B cell (primary cell): Measurements from ENCODE around the gene OR2D3. TPM values are rescaled to one million over a fixed set of nuclear protein-coding genes. Genes with fewer than 3 reads are reported as not detected.

Source experiments
- ATAC-seq: fragments of 200-7000 bp; cut with Tn5 transposase; one replicate; pipeline ENCODE4 v1.10.0; 2021; ENCODE audit warnings: low read depth, mild to moderate bottlenecking, moderate number of reproducible peaks, moderate library complexity
- CTCF ChIA-PET: fragments of 350-600 bp; sonication (Branson Sonifier 250); formaldehyde crosslinking; loops from one replicate; lab custom pipeline; 2021; ENCODE audit warnings: antibody characterized with exemption, inconsistent platforms; lab: Charles Lee
- POLR2A ChIA-PET: fragments of 350-600 bp; sonication (Branson Sonifier 250); formaldehyde crosslinking; loops from one replicate; lab custom pipeline; 2021; ENCODE audit warnings: antibody characterized with exemption; lab: Charles Lee
- DNase-seq: peaks from one replicate; pipeline ENCODE4 v3.0.0; 2013
- H2AFZ ChIP-seq: 2 replicates; pipeline ENCODE4 v1.6.1; 2012; ENCODE audit warnings: mild to moderate bottlenecking, low read depth, low read length; ENCODE audit not compliant: insufficient read depth, poor library complexity, severe bottlenecking
- H3K27ac ChIP-seq, 2 donors: 1 replicate in 1 of 2; 2 replicates in 1 of 2; pipeline ENCODE4 v1.5.1; 2012 to 2013; ENCODE audit warnings: low read length in 2 of 2, mild to moderate bottlenecking in 2 of 2, moderate library complexity in 1 of 2
- H3K27me3 ChIP-seq, 4 experiments: fragments of 200-600 bp in 1 of 4; sonication (generic) in 1 of 4; replicated peaks in 1 of 4; 1 replicate in 2 of 4; 2 replicates in 2 of 4; pipeline versions ENCODE4 v1.6.1 to v1.7.0; 2013 to 2016; ENCODE audit warnings: low read length in 3 of 4, mild to moderate bottlenecking in 2 of 4, mixed read lengths in 1 of 4, moderate library complexity in 1 of 4; ENCODE audit not compliant: insufficient read depth in 4 of 4, control insufficient read depth in 3 of 4; ENCODE audit errors: control extremely low read depth in 1 of 4
- H3K36me3 ChIP-seq, 2 experiments: replicated peaks in 1 of 2; 1 replicate in 1 of 2; 2 replicates in 1 of 2; pipeline versions ENCODE4 v1.6.1 to v1.7.1; 2013; ENCODE audit warnings: low read length in 1 of 2; ENCODE audit not compliant: insufficient read depth in 2 of 2, control insufficient read depth in 1 of 2; ENCODE audit errors: control extremely low read depth in 1 of 2, extremely low read depth in 1 of 2
- H3K4me1 ChIP-seq, 2 donors: fragments of 200-600 bp in 1 of 2; sonication (generic) in 1 of 2; 1 replicate in 1 of 2; 2 replicates in 1 of 2; pipeline versions ENCODE4 v1.5.1 to v1.6.1; 2013 to 2017; ENCODE audit warnings: low read length in 2 of 2; ENCODE audit not compliant: control insufficient read depth in 2 of 2, insufficient read depth in 2 of 2
- H3K4me2 ChIP-seq: replicated peaks from 2 replicates; pipeline ENCODE3; 2012; ENCODE audit warnings: mild to moderate bottlenecking, low read depth, low read length; ENCODE audit not compliant: poor library complexity, severe bottlenecking
- H3K4me3 ChIP-seq, 5 experiments: fragments of 200-600 bp in 1 of 5; sonication (generic) in 1 of 5; 1 replicate in 3 of 5; 2 replicates in 2 of 5; pipeline versions ENCODE4 v1.5.1 to v1.7.0; 2011 to 2016; ENCODE audit warnings: low read length in 4 of 5, mild to moderate bottlenecking in 4 of 5, low read depth in 2 of 5, control low read depth in 1 of 5, moderate library complexity in 1 of 5; ENCODE audit not compliant: insufficient read depth in 1 of 5; ENCODE audit errors: control extremely low read depth in 1 of 5, extremely low read depth in 1 of 5
- H3K79me2 ChIP-seq: fragments of 200-600 bp; sonication (generic); one replicate; pipeline ENCODE4 v1.6.0; 2016; ENCODE audit warnings: low read length; ENCODE audit not compliant: control insufficient read depth, insufficient read depth
- H3K9ac ChIP-seq: fragments of 200-600 bp; sonication (generic); 2 replicates; pipeline ENCODE4 v1.6.1; 2017; ENCODE audit warnings: mild to moderate bottlenecking, low read length, moderate library complexity
- H3K9me3 ChIP-seq, 3 donors: one replicate each; pipeline versions ENCODE4 v1.6.1 to v1.7.1; 2013; ENCODE audit warnings: low read length in 2 of 3; ENCODE audit not compliant: control insufficient read depth in 2 of 3, insufficient read depth in 1 of 3; ENCODE audit errors: control extremely low read depth in 1 of 3
- H4K20me1 ChIP-seq: 2 replicates; pipeline ENCODE4 v1.6.0; 2012; ENCODE audit warnings: mild to moderate bottlenecking, low read length; ENCODE audit not compliant: insufficient read depth, control insufficient read depth, poor library complexity, severe bottlenecking
- H3K27ac Mint-ChIP-seq: one replicate; pipeline ENCODE4 v1.8.0; 2021; ENCODE audit warnings: mixed read lengths
- H3K27me3 Mint-ChIP-seq: one replicate; pipeline ENCODE4 v1.8.0; 2021; ENCODE audit warnings: mixed read lengths
- H3K4me1 Mint-ChIP-seq: one replicate; pipeline ENCODE4 v1.8.0; 2021; ENCODE audit warnings: mixed read lengths
- H3K4me3 Mint-ChIP-seq: one replicate; pipeline ENCODE4 v1.8.0; 2021; ENCODE audit warnings: mixed read lengths
- H3K9me3 Mint-ChIP-seq: one replicate; pipeline ENCODE4 v1.8.0; 2022; ENCODE audit warnings: mixed read lengths; ENCODE audit not compliant: insufficient read depth
- CTCF ChIP-seq: fragments of 200-600 bp; IDR thresholded peaks from one replicate; pipeline ENCODE4 v1.8.0; 2022; ENCODE audit warnings: antibody characterized with exemption, mild to moderate bottlenecking
- EZH2 ChIP-seq: IDR thresholded peaks from 2 replicates; pipeline ENCODE4 v1.6.1; 2012; ENCODE audit warnings: borderline replicate concordance, low read depth, mild to moderate bottlenecking, moderate library complexity, low read length; ENCODE audit not compliant: insufficient read depth, poor library complexity, severe bottlenecking
- WGBS: methylation state at CpG from one replicate; pipeline ENCODE4 v1.1.5; 2013; ENCODE audit warnings: missing lambda C conversion rate; ENCODE audit not compliant: insufficient coverage; 5-methylcytosine and 5-hydroxymethylcytosine counted together
- intact Hi-C: fragments of 100-400 bp; cut with micrococcal nuclease; formaldehyde crosslinking; loops from one replicate; pipeline ENCODE4 v1.10.0; 2022
- polyA plus RNA-seq: library from polyadenylated mRNA; depleted of rRNA; stranded (reverse); fragments of >200 nt; gene quantifications from 2 replicates; pipeline ENCODE4 v1.2.3, GENCODE V29; 2012
- total RNA-seq, 2 donors: library from RNA; stranded (reverse); fragments of 120-200 nt in 1 of 2; gene quantifications; 1 replicate in 1 of 2; 2 replicates in 1 of 2; pipeline versions ENCODE4 v1.2.3 to v1.2.4, GENCODE V29; 2013 to 2022

The OR2D3 gene
- total and polyA plus RNA-seq, 2 donors (not counting 1 experiment from before 2014, with no cell fraction given) = not detected

- Histone ChIP-seq H3K4me2 (no peak overlapping the region), H2AFZ (no peak overlapping the region), H3K9ac (no peak overlapping the region), H3K36me3 (no peaks in the 10 kb centered on the region), H3K27ac (no peak overlapping the region), H3K27me3 (peaks cover 0 to 2% (median 0%) of the 10 kb centered on the region in 4 experiments), H4K20me1 (no peaks in the 10 kb centered on the region), H3K9me3 (no peaks in the 10 kb centered on the region), H3K4me3 (no peak overlapping the region), H3K4me1 (no peaks in the 10 kb centered on the region), H3K79me2 (no peaks in the 10 kb centered on the region)
- DNase-seq (no peak), ATAC-seq (no peak)
- intact Hi-C loops = no loop called here
- Mint-ChIP-seq H3K27ac (no peak overlapping the region), H3K4me3 (no peak overlapping the region), H3K27me3 (peaks cover 7% of the 10 kb centered on the region), H3K4me1 (peaks cover 2% of the 10 kb centered on the region), H3K9me3 (no peaks in the 10 kb centered on the region)
- ChIA-PET POLR2A (no interaction called here), CTCF (no interaction called here)
- no peak for TF ChIP-seq EZH2
- TF ChIP-seq CTCF = no peak
These were observed 25.8 kb upstream of the OR2D3 start for GRCh38 chr11:6895010-6895409.

GRCh38 chr11:6898911-6899310, 21.9 kb upstream of the OR2D3 start:
- Histone ChIP-seq H3K4me1 (no peaks in the 10 kb centered on the region), H3K9me3 (no peaks in the 10 kb centered on the region), H3K27ac (no peak overlapping the region), H4K20me1 (no peaks in the 10 kb centered on the region), H3K79me2 (no peaks in the 10 kb centered on the region), H3K4me3 (no peak overlapping the region), H3K9ac (no peak overlapping the region), H3K36me3 (no peaks in the 10 kb centered on the region), H3K4me2 (no peak overlapping the region), H3K27me3 (no peaks in the 10 kb centered on the region), H2AFZ (no peak overlapping the region)
- Mint-ChIP-seq H3K27ac (no peak overlapping the region), H3K4me3 (no peak overlapping the region), H3K27me3 (peaks cover 13% of the 10 kb centered on the region), H3K4me1 (peaks cover 2% of the 10 kb centered on the region), H3K9me3 (no peaks in the 10 kb centered on the region)
- intact Hi-C loops = no loop called here
- WGBS = 100% methylated on average over 1 of the region's 1 CpG
- no peak for DNase-seq
- no peak for TF ChIP-seq EZH2
- no peak for TF ChIP-seq CTCF
- POLR2A ChIA-PET = interaction anchor here (0.6 kb wide), 1 partner anchor 90 kb away, joined by 8 read pairs; no protein-coding TSS in a partner anchor
- CTCF ChIA-PET = no interaction called here
- ATAC-seq = no peak
